GM19035 (cell line): ENCODE results near the gene PLEKHG4.

Experiments
- ATAC-seq: cut with Tn5 transposase; IDR thresholded peaks from one replicate; pipeline ENCODE4 v1.9.1; 2021; ENCODE audit not compliant: unreplicated experiment

PLEKHG4 gene

GRCh38 chr16:67244387-67245185, 34.7 kb upstream of the PLEKHG4 start:
- peak; percentile 52 for ATAC-seq

DNA sequence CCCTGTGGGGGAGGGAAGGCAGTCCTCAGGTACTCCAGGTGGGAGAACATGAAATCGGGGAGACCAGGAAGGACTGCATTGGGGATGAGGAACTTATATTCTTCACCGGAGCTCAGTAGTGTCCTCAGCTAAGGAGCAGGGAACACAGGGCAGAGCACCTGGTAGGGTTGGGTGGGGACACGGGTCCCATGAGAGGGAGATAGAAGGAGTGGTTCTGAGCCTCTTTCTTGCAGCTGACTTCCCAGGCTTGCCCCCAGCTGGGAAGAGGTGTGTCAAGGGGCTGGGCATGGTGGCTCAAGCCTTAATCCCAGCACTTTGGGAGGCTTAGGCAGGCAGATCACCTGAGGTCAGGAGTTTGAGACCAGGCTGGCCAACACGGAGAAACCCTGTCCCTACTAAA, 34.1 kb upstream of the PLEKHG4 start:
- ATAC-seq, result no peak

DNA sequence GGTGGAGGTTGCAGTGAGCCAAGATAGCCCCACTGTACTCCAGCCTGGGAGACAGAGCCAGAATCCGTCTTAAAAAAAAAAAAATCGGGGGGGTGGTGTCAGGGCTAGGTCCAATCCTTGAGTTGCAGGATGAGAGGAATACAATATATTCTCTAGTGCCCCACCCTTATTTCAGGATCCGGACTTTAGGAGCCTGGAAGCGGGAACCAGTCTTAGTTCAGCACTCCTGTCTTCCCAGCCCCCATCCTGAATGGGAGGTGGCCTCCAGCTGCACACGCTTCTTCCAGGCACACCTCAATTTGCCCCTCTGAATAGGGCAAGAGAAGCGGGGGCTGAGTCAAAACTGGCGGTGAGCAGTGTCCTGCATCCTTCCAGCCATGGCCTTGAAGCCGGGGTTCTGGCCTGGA, 33.7 kb upstream of the PLEKHG4 start:
- no peak for ATAC-seq

DNA sequence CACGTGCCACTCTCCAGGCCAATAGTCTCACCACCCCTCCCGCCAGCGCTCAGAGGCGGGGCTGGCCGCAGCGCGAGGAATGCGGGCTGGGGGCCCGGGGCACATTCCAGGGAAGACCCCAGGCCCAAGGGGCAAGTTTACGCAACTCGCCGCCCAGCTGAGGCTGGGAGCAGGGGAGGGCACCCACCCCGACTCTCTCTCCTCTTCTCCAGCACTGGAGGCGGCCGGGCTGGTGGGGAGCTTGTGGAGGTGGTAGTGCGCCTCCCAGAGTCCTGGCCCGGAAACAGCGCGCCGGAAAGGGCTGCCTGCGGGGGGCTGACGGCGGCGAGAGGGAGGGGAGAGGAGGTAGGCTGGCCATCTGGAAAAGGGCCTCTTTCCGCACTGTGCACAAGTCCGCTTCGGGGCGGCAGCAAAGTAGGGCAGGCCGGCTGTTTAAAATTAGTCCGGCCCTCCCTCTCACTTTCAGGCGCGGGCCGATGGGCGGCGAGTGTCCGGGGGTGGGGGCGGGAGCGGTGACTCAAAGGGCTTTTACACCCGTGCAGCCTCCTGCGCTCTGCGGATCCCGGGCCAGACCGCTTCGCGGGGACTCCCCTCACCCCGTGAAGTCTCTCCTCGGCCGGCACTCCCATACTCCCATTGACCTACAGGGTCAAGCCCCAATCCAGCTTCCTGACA, 33.1 kb upstream of the PLEKHG4 start:
- ATAC-seq, result peak; percentile 22

GRCh38 chr16:67246756-67247191, 32.6 kb upstream of the PLEKHG4 start:
- peak; percentile 14 for ATAC-seq

DNA sequence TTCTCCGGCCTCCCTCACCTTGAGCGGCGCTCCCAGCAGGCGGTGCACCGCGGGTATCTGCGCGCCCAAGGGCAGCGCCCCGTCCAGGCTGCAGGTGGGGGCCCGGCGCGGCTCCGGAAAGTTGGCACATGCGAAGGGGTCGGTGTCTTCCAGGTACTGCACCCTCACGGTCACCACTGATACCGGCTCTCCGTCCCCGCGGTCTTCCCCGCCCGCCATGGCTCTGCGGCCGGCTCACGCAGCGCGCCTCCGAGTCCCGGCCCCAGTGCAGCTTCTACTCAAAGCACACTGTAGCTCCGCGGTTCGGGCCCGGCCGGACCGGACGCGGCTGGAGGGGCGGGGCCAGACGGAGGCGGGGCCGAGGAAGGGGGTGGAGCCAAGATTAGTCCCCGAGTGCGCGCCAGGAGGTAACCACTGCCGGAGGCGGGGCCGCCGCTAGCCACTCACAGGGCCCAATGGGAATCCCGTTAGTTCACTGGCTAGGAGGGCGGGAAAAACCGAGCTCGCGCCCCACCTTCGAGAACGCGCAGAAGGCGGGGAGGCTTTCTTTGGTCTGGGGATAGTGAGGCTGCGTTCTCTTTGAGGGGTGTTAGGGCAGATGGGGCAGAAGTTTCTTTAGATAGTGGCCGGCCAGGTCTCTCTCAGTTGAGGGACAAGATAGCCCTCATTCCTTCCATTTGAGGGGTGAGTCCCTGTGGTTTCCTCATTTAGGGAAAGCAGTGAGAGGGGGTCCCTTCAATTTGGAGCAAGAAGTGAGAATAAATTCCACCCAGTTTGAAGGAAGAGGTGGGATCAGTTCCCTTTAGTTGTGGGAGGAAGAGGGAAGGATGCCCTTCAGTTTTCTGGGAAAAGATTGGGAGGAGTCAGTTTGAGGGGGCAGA, 31.9 kb upstream of the PLEKHG4 start, which contains the start of gene FHOD1:
TSS of gene FHOD1 (minus strand) at position 290 of the 881 bp plus-strand sequence. CDS start at position 219, 71 bp downstream.
- peak; percentile 44 for ATAC-seq

DNA sequence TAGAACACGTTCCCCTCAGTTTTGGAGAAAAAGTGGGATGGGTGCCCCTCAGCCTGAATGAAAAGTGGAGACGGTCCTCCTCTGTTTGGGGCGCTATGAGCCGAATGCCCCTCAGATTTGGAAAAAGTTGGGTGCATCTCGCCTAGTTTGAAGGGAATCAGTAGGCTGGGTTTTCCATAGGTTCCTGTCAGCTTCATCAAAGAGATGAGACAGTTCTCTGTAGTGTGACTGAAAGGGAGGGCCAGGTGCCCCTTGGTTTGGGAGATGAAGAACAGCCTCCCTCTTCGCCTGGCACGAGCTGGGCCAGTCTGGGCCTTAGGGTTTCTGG, 31.3 kb upstream of the PLEKHG4 start:
- ATAC-seq, result no peak

GRCh38 chr16:67248401-67249177, 30.7 kb upstream of the PLEKHG4 start, which contains the start of gene SLC9A5:
TSS of gene SLC9A5 (plus strand) at chr16:67248979. CDS start at chr16:67249015, 36 bp downstream.
- no peak for ATAC-seq

- ATAC-seq, result no peak
Measured at GRCh38 chr16:67249178-67250044, 29.9 kb upstream of the PLEKHG4 start.

- ATAC-seq, result no peak
Measured at GRCh38 chr16:67250045-67250327, 29.3 kb upstream of the PLEKHG4 start.

- ATAC-seq, result no peak
Measured at GRCh38 chr16:67252609-67253497, 26.5 kb upstream of the PLEKHG4 start.

GRCh38 chr16:67254801-67255552, 24.4 kb upstream of the PLEKHG4 start:
- no peak for ATAC-seq

DNA sequence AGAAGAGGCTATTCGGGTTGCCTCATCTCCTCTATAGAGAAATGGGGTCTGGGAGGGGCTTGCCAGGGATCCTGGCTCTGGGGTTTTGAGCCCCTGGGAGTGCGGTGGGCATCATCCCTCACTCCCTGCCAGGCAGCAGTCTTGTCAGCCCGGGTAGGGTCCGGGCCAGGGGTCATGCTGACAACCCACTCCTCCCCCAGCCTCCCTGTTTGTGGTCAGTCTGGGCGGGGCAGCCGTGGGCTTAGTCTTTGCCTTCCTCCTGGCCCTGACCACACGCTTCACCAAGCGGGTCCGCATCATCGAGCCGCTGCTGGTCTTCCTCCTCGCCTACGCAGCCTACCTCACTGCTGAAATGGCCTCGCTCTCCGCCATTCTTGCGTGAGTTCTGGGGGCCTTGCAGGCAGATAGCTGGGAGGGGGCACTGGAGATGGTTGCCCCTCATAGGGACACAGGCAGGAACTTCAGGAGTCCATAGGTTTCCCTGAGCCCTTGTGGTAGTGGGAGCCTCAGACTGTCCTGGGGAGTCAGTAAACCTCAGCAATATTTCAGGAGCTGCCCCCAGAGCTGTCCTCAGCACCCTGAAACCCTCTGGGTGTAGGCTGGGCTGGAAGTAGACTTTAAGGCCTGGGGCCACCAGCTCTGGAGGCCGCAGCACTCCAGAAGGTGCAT, 23.6 kb upstream of the PLEKHG4 start:
- ATAC-seq, result no peak

GRCh38 chr16:67256701-67257230, 22.6 kb upstream of the PLEKHG4 start:
- ATAC-seq, result no peak

GRCh38 chr16:67257486-67258160, 21.7 kb upstream of the PLEKHG4 start:
- ATAC-seq, result no peak

- ATAC-seq, result no peak
Measured at GRCh38 chr16:67258161-67258835, 21.0 kb upstream of the PLEKHG4 start.
